PFSK-1 (cell line): ENCODE measurements around the gene MAP2K6.

Experiments
- POLR2AphosphoS5 ChIP-seq: IDR thresholded peaks from 2 replicates; pipeline ENCODE4 v1.6.1; 2012; ENCODE audit warnings: low read depth, mild to moderate bottlenecking, control low read depth, low read length, moderate library complexity
- TAF1 ChIP-seq: IDR thresholded peaks from 2 replicates; pipeline ENCODE4 v1.6.1; 2012; ENCODE audit warnings: low read length, control low read depth, borderline replicate concordance; ENCODE audit not compliant: insufficient read depth
- TF ChIP-seq, protein P1 (sequence below), 2 experiments: IDR thresholded peaks; 2 replicates each; pipeline versions ENCODE4 v1.6.1 to v1.8.0; 2011 to 2012; ENCODE audit warnings: low read depth in 2 of 2, low read length in 2 of 2, control low read depth in 1 of 2, inconsistent platforms in 1 of 2, mild to moderate bottlenecking in 1 of 2, moderate library complexity in 1 of 2; ENCODE audit not compliant: insufficient read depth in 1 of 2

DNA sequence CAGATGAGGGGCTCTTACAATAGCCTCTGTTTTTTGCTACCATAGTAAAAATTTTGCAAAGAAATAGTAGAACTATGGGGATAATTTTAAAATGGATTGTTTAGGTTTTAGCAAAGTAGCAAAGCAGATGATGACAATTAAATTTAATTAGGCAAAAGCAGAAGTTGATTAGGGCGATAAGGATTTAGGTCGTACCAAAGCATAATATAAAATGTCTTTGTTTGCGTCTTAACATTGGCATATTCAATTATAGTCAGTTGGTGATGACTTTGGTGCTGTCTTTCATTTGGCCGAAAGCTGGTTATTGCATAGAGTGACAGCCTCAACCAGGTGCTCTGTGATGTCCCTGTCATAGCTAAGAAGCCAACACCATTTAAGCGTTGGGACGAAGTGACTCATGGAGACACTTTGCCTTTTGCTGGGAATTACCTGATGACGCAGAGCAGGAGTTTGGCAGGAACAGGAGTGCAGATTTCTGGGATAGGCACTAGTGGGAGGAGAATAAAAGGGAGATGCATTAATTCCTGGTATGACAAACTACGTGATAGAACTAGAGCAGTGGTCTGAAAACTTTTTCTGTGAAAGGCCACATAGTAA is 38.3 kb downstream of the MAP2K6 start:
- no peak for TF ChIP-seq TAF1
- TF ChIP-seq, protein P1, sequence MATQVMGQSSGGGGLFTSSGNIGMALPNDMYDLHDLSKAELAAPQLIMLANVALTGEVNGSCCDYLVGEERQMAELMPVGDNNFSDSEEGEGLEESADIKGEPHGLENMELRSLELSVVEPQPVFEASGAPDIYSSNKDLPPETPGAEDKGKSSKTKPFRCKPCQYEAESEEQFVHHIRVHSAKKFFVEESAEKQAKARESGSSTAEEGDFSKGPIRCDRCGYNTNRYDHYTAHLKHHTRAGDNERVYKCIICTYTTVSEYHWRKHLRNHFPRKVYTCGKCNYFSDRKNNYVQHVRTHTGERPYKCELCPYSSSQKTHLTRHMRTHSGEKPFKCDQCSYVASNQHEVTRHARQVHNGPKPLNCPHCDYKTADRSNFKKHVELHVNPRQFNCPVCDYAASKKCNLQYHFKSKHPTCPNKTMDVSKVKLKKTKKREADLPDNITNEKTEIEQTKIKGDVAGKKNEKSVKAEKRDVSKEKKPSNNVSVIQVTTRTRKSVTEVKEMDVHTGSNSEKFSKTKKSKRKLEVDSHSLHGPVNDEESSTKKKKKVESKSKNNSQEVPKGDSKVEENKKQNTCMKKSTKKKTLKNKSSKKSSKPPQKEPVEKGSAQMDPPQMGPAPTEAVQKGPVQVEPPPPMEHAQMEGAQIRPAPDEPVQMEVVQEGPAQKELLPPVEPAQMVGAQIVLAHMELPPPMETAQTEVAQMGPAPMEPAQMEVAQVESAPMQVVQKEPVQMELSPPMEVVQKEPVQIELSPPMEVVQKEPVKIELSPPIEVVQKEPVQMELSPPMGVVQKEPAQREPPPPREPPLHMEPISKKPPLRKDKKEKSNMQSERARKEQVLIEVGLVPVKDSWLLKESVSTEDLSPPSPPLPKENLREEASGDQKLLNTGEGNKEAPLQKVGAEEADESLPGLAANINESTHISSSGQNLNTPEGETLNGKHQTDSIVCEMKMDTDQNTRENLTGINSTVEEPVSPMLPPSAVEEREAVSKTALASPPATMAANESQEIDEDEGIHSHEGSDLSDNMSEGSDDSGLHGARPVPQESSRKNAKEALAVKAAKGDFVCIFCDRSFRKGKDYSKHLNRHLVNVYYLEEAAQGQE (IDR thresholded peaks at IDR 0.05; ENCODE audit: insufficient read depth in 1 of 2, low read depth in 2 of 2, low read length in 2 of 2) = no peak
- no peak for TF ChIP-seq POLR2AphosphoS5
